HEK293 (cell line): Measurements from ENCODE around the gene PWP1.

Source experiments
- HOXA7 ChIP-seq: sonication (generic); formaldehyde crosslinking; IDR thresholded peaks from 2 replicates; pipeline ENCODE4 v1.8.1; 2022; ENCODE audit warnings: missing genetic modification reagents, borderline replicate concordance
- KLF17 ChIP-seq: fragments of 450-650 bp; formaldehyde crosslinking; IDR thresholded peaks from 2 replicates; pipeline ENCODE4 v1.5.1; 2016; ENCODE audit warnings: missing biosample characterization, missing genetic modification characterization
- OSR2 ChIP-seq: fragments of 450-650 bp; formaldehyde crosslinking; IDR thresholded peaks from 2 replicates; pipeline ENCODE4 v1.5.1; 2016; ENCODE audit warnings: missing biosample characterization, missing genetic modification characterization
- PATZ1 ChIP-seq: fragments of 450-650 bp; formaldehyde crosslinking; IDR thresholded peaks from 2 replicates; pipeline ENCODE4 v1.5.1; 2016; ENCODE audit warnings: missing biosample characterization, missing genetic modification characterization
- SALL2 ChIP-seq: fragments of 450-650 bp; formaldehyde crosslinking; IDR thresholded peaks from 2 replicates; pipeline ENCODE4 v1.5.0; 2017; ENCODE audit warnings: missing biosample characterization, mild to moderate bottlenecking, missing genetic modification characterization, borderline replicate concordance
- SCRT2 ChIP-seq: fragments of 450-650 bp; formaldehyde crosslinking; IDR thresholded peaks from 2 replicates; pipeline ENCODE4 v1.5.1; 2016; ENCODE audit warnings: missing biosample characterization, missing genetic modification characterization
- SP2 ChIP-seq: fragments of 450-650 bp; formaldehyde crosslinking; IDR thresholded peaks from 2 replicates; pipeline ENCODE4 v1.5.1; 2016; ENCODE audit warnings: missing biosample characterization, missing genetic modification characterization
- TSHZ1 ChIP-seq: fragments of 450-650 bp; formaldehyde crosslinking; IDR thresholded peaks from 2 replicates; pipeline ENCODE4 v1.5.1; 2016; ENCODE audit warnings: missing biosample characterization, missing genetic modification characterization, borderline replicate concordance
- ZBTB10 ChIP-seq: fragments of 450-650 bp; formaldehyde crosslinking; IDR thresholded peaks from 2 replicates; pipeline ENCODE4 v1.5.1; 2016; ENCODE audit warnings: missing biosample characterization, missing genetic modification characterization
- ZFP69B ChIP-seq: fragments of 450-650 bp; formaldehyde crosslinking; IDR thresholded peaks from 2 replicates; pipeline ENCODE4 v1.5.1; 2016; ENCODE audit warnings: missing biosample characterization, missing genetic modification characterization
- ZNF148 ChIP-seq: fragments of 450-650 bp; formaldehyde crosslinking; IDR thresholded peaks from 2 replicates; pipeline ENCODE4 v1.5.0; 2017; ENCODE audit warnings: missing biosample characterization, missing genetic modification characterization, borderline replicate concordance
- ZNF280C ChIP-seq: fragments of 450-650 bp; formaldehyde crosslinking; IDR thresholded peaks from 2 replicates; pipeline ENCODE4 v1.5.1; 2016; ENCODE audit warnings: missing biosample characterization, missing genetic modification characterization
- ZNF341 ChIP-seq: fragments of 450-650 bp; formaldehyde crosslinking; IDR thresholded peaks from 2 replicates; pipeline ENCODE4; 2016; ENCODE audit warnings: low read depth, missing biosample characterization, missing genetic modification characterization
- ZNF449 ChIP-seq: fragments of 450-650 bp; formaldehyde crosslinking; IDR thresholded peaks from 2 replicates; pipeline ENCODE4 v1.5.1; 2017; ENCODE audit warnings: missing biosample characterization, mild to moderate bottlenecking, missing genetic modification characterization, moderate library complexity
- ZNF501 ChIP-seq: fragments of 450-650 bp; formaldehyde crosslinking; IDR thresholded peaks from 2 replicates; pipeline ENCODE4 v1.5.1; 2016; ENCODE audit warnings: missing biosample characterization, missing genetic modification characterization
- ZNF529 ChIP-seq: fragments of 450-650 bp; formaldehyde crosslinking; IDR thresholded peaks from 2 replicates; pipeline ENCODE4 v1.5.1; 2017; ENCODE audit warnings: missing genetic modification characterization, missing biosample characterization; ENCODE audit not compliant: insufficient replicate concordance
- ZNF623 ChIP-seq: fragments of 450-650 bp; formaldehyde crosslinking; IDR thresholded peaks from 2 replicates; pipeline ENCODE4 v1.5.1; 2016; ENCODE audit warnings: missing biosample characterization, missing genetic modification characterization
- ZNF624 ChIP-seq: fragments of 450-650 bp; formaldehyde crosslinking; IDR thresholded peaks from 2 replicates; pipeline ENCODE4 v1.5.1; 2017; ENCODE audit warnings: missing biosample characterization, missing genetic modification characterization
- ZNF660 ChIP-seq: fragments of 450-650 bp; IDR thresholded peaks from 2 replicates; pipeline ENCODE4 v1.5.1; 2018; ENCODE audit warnings: missing biosample characterization, mild to moderate bottlenecking, missing genetic modification characterization
- ZNF747 ChIP-seq: fragments of 450-650 bp; formaldehyde crosslinking; IDR thresholded peaks from 2 replicates; pipeline ENCODE4 v1.5.1; 2016; ENCODE audit warnings: missing biosample characterization, missing genetic modification characterization
- ZNF843 ChIP-seq: fragments of 450-650 bp; formaldehyde crosslinking; IDR thresholded peaks from 2 replicates; pipeline ENCODE4 v1.5.1; 2016; ENCODE audit warnings: missing biosample characterization, missing genetic modification characterization

PWP1 gene

GRCh38 chr12:107685360-107686248 is at the start of gene PWP1 (continued):
- TF ChIP-seq ZBTB10 (tag by site-specific recombination) (0 out of 2 replicates have a peak, but pooled peaks have one; percentile 34), HOXA7 (CRISPR knock-in tag) (no peak), ZNF660 (tag by site-specific recombination) (peak; percentile 29; the same call in 1 of the 2 replicates), TSHZ1 (no peak), ZNF280C (tag by site-specific recombination) (no peak), ZNF624 (tag by site-specific recombination) (no peak), OSR2 (tag by site-specific recombination) (0 out of 2 replicates have a peak, but pooled peaks have one; percentile 16), ZNF529 (tag by site-specific recombination) (no peak), ZNF449 (tag by site-specific recombination) (peak; percentile 69; the same call in 1 of the 2 replicates), PATZ1 (tag by site-specific recombination) (peak; percentile 34), SALL2 (no peak), KLF17 (peak; percentile 82), ZNF747 (tag by site-specific recombination) (no peak), ZNF501 (tag by site-specific recombination) (peak; percentile 89; the same call in 1 of the 2 replicates), SP2 (peak; percentile 71), ZNF148 (tag by site-specific recombination) (no peak), SCRT2 (tag by site-specific recombination) (no peak), ZFP69B (tag by site-specific recombination) (no peak), ZNF623 (tag by site-specific recombination) (no peak), ZNF843 (tag by site-specific recombination) (no peak), ZNF341 (tag by site-specific recombination) (0 out of 2 replicates have a peak, but pooled peaks have one; percentile 20)
